Uterus (tissue), 2 donors: ENCODE measurements around the gene VAMP1.

Experiments
- CTCF ChIP-seq, 4 experiments: fragments of 200-600 bp in 2 of 4; fragments of 450-650 bp in 2 of 4; sonication (generic) in 2 of 4; IDR thresholded peaks; one replicate each; pipeline ENCODE4 v1.5.1; 2016 to 2019; ENCODE audit warnings: antibody characterized with exemption in 4 of 4, mild to moderate bottlenecking in 2 of 4, moderate library complexity in 1 of 4
- POLR2A ChIP-seq, 2 donors: fragments of 450-650 bp; IDR thresholded peaks; one replicate each; pipeline ENCODE4 v1.6.1; 2016; ENCODE audit warnings: antibody characterized with exemption in 2 of 2, mild to moderate bottlenecking in 1 of 2, moderate library complexity in 1 of 2

GRCh38 chr12:6423267-6424007, 47.0 kb downstream of the VAMP1 start:
- TF ChIP-seq CTCF (IDR thresholded peaks at IDR 0.05) (peak; percentile 90 to 96 (median 95)), POLR2A (IDR thresholded peaks at IDR 0.05) (no peak)
